Upper lobe of left lung (tissue), 6 donors: ENCODE measurements around the gene IBTK. TPM values are rescaled to one million over a fixed set of nuclear protein-coding genes. Genes with fewer than 3 reads are reported as not detected.

ENCODE experiments used
- ATAC-seq, 2 donors: fragments of 200-7000 bp; cut with Tn5 transposase; one replicate each; pipeline ENCODE4 v1.9.1; 2022; ENCODE audit warnings: mild to moderate bottlenecking in 2 of 2, moderate library complexity in 2 of 2; ENCODE audit not compliant: low FRiP score in 2 of 2
- DNase-seq, 2 donors: peaks; one replicate each; pipeline ENCODE4 v3.0.0-alpha.2; 2019 to 2020
- H3K27ac ChIP-seq, 4 donors: fragments of 200-600 bp; sonication (generic); one replicate each; pipeline ENCODE4 v1.5.1; 2016 to 2019
- H3K27me3 ChIP-seq, 4 donors: fragments of 200-600 bp; sonication (generic); one replicate each; pipeline ENCODE4 v1.5.1; 2017 to 2019
- H3K36me3 ChIP-seq, 4 donors: fragments of 200-600 bp; sonication (generic); one replicate each; pipeline ENCODE4 v1.5.1; 2016 to 2019
- H3K4me1 ChIP-seq, 4 donors: fragments of 200-600 bp; sonication (generic); one replicate each; pipeline ENCODE4 v1.5.1; 2018 to 2019
- H3K4me3 ChIP-seq, 4 donors: fragments of 200-600 bp; sonication (generic); one replicate each; pipeline ENCODE4 v1.5.1; 2017 to 2019; ENCODE audit warnings: mild to moderate bottlenecking in 2 of 4, moderate library complexity in 1 of 4
- H3K9me3 ChIP-seq, 4 donors: fragments of 200-600 bp; sonication (generic); one replicate each; pipeline ENCODE4 v1.5.1; 2018 to 2019
- EP300 ChIP-seq, 4 donors: sonication (generic); formaldehyde crosslinking; IDR thresholded peaks; one replicate each; pipeline ENCODE4 v1.5.1; 2017; ENCODE audit warnings: antibody characterized with exemption in 4 of 4, control low read depth in 2 of 4
- POLR2A ChIP-seq, 4 donors: fragments of 450-650 bp; IDR thresholded peaks; one replicate each; pipeline ENCODE4 v1.5.1; 2016 to 2017; ENCODE audit warnings: antibody characterized with exemption in 4 of 4, mild to moderate bottlenecking in 2 of 4
- POLR2AphosphoS5 ChIP-seq, 2 donors: sonication (generic); formaldehyde crosslinking; IDR thresholded peaks; one replicate each; pipeline ENCODE4 v1.5.1; 2017; ENCODE audit warnings: antibody characterized with exemption in 2 of 2
- WGBS, 2 donors: methylation state at CpG; one replicate each; pipeline ENCODE4 v1.1.5; 2017 to 2018; 5-methylcytosine and 5-hydroxymethylcytosine counted together
- total RNA-seq, 6 donors: library from RNA; depleted of rRNA in 4 of 6; stranded (reverse); fragments of >200 nt in 4 of 6; gene quantifications; one replicate each; pipeline versions ENCODE4 v1.1.0 to v1.2.1, GENCODE V29; 2016 to 2021
- TF ChIP-seq, protein P1 (sequence below), 6 experiments: fragments of 450-650 bp in 4 of 6; fragments of 200-600 bp in 2 of 6; sonication (generic) in 2 of 6; IDR thresholded peaks; one replicate each; pipeline ENCODE4 v1.5.1; 2016 to 2019; ENCODE audit warnings: antibody characterized with exemption in 6 of 6
- donor health status: DM: no; HTN: no; CAD: no; lungs with moderate emphysema.
- donor health status: DM: no; HTN: yes; CAD: no; lungs with severe emphysema.

The IBTK gene
- total RNA-seq, 6 donors from 2014 or later: 17.8 to 47.7 (median 29.7) TPM

DNA sequence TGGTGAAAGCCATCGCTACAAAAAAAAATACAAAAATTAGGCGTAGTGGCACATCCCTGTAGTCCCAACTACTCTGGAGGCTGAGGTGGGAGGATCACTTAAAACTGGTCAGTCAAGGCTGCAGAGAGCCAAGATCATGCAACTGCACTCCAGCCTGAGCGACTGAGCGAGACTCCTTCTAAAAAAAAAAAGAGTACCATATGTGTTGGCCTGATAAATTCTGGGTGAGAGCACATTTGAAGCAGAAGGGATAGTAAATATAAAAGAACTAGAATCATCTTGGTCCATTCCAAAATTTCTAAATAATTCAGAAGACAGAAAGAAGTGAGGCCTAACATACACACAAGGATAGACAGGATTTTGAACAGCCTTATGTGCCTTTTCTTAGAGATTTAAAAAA, 2.2 kb downstream of the IBTK start:
- Histone ChIP-seq H3K27ac (peak overlapping the region in 1 of 4 donors; percentile 30), H3K4me1 (peaks cover 10 to 46% (median 20%) of the 10 kb centered on the region in 4 donors), H3K27me3 (no peaks in the 10 kb centered on the region), H3K9me3 (no peaks in the 10 kb centered on the region), H3K4me3 (no peak overlapping the region), H3K36me3 (peaks cover 0 to 3% (median 0%) of the 10 kb centered on the region in 4 donors)
- 97 to 98% methylated on average over 4 of the region's 4 CpGs for WGBS, 2 donors
- ATAC-seq (no peak), DNase-seq (no peak)
- TF ChIP-seq, protein P1, sequence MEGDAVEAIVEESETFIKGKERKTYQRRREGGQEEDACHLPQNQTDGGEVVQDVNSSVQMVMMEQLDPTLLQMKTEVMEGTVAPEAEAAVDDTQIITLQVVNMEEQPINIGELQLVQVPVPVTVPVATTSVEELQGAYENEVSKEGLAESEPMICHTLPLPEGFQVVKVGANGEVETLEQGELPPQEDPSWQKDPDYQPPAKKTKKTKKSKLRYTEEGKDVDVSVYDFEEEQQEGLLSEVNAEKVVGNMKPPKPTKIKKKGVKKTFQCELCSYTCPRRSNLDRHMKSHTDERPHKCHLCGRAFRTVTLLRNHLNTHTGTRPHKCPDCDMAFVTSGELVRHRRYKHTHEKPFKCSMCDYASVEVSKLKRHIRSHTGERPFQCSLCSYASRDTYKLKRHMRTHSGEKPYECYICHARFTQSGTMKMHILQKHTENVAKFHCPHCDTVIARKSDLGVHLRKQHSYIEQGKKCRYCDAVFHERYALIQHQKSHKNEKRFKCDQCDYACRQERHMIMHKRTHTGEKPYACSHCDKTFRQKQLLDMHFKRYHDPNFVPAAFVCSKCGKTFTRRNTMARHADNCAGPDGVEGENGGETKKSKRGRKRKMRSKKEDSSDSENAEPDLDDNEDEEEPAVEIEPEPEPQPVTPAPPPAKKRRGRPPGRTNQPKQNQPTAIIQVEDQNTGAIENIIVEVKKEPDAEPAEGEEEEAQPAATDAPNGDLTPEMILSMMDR (IDR thresholded peaks at IDR 0.05): no peak
- TF ChIP-seq POLR2A (IDR thresholded peaks at IDR 0.05): no peak
- no peak for TF ChIP-seq POLR2AphosphoS5 (IDR thresholded peaks at IDR 0.05)
- no peak for TF ChIP-seq EP300 (IDR thresholded peaks at IDR 0.05)

DNA sequence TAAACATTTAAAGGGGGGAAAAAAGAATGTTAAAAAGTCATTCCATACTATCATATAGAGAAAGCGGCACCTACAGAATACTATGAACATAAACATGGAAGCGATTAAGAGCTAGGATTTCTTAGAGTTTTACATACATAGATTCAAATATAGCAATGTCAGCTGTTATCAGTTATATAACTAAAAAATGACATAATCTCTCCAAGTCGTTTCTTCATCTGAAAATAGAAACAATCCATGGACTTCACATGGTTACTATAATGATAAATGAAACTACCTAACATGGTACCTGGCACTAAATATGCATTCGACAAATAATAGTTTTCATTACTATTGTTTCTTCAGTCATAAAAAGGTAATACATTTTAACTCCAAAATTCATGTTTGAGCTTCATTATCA, 3.7 kb downstream of the IBTK start:
- peaks cover 0 to 15% (median 0%) of the 10 kb centered on the region in 4 donors for H3K36me3 ChIP-seq
- ATAC-seq: no peak
- 78 to 79% methylated on average over 4 of the region's 4 CpGs for WGBS, 2 donors
- no peak overlapping the region for H3K4me3 ChIP-seq
- H3K9me3 ChIP-seq: no peaks in the 10 kb centered on the region
- H3K27ac ChIP-seq: no peak overlapping the region
- no peaks in the 10 kb centered on the region for H3K27me3 ChIP-seq
- DNase-seq: no peak
- H3K4me1 ChIP-seq: peaks cover 10 to 46% (median 20%) of the 10 kb centered on the region in 4 donors
- TF ChIP-seq EP300 (IDR thresholded peaks at IDR 0.05) (no peak), POLR2AphosphoS5 (IDR thresholded peaks at IDR 0.05) (no peak), POLR2A (IDR thresholded peaks at IDR 0.05) (no peak)
- TF ChIP-seq, protein P1 (IDR thresholded peaks at IDR 0.05): no peak

- H3K4me3 ChIP-seq: no peak overlapping the region
- no peaks in the 10 kb centered on the region for H3K27me3 ChIP-seq
- peaks cover 3 to 16% (median 7%) of the 10 kb centered on the region in 4 donors for H3K4me1 ChIP-seq
- TF ChIP-seq POLR2AphosphoS5 (IDR thresholded peaks at IDR 0.05) (no peak), EP300 (IDR thresholded peaks at IDR 0.05) (no peak), POLR2A (IDR thresholded peaks at IDR 0.05) (no peak)
- TF ChIP-seq, protein P1 (IDR thresholded peaks at IDR 0.05): no peak
- peaks cover 2 to 26% (median 3%) of the 10 kb centered on the region in 4 donors for H3K36me3 ChIP-seq
- H3K27ac ChIP-seq: no peak overlapping the region
- no peak for DNase-seq
- no peaks in the 10 kb centered on the region for H3K9me3 ChIP-seq
- no peak for ATAC-seq
- 91 to 92% methylated on average over 3 of the region's 3 CpGs for WGBS, 2 donors
Measured at GRCh38 chr6:82240186-82240585, 7.4 kb downstream of the IBTK start.

- Histone ChIP-seq H3K27ac (no peak overlapping the region), H3K27me3 (no peaks in the 10 kb centered on the region), H3K36me3 (peaks cover 2 to 28% (median 3%) of the 10 kb centered on the region in 4 donors), H3K9me3 (no peaks in the 10 kb centered on the region), H3K4me1 (peaks cover 3 to 10% (median 5%) of the 10 kb centered on the region in 4 donors), H3K4me3 (no peak overlapping the region)
- WGBS, 2 donors: 93 to 96% methylated on average over 2 of the region's 2 CpGs
- DNase-seq (no peak), ATAC-seq (no peak)
- TF ChIP-seq EP300 (IDR thresholded peaks at IDR 0.05): no peak
- TF ChIP-seq, protein P1 (IDR thresholded peaks at IDR 0.05): no peak
- no peak for TF ChIP-seq POLR2A (IDR thresholded peaks at IDR 0.05)
- no peak for TF ChIP-seq POLR2AphosphoS5 (IDR thresholded peaks at IDR 0.05)
Measured at GRCh38 chr6:82239597-82239996, 7.9 kb downstream of the IBTK start.

- 43 to 57% methylated on average over 1 of the region's 1 CpG for WGBS, 2 donors
- Histone ChIP-seq H3K9me3 (no peaks in the 10 kb centered on the region), H3K36me3 (peaks cover 2 to 51% (median 15%) of the 10 kb centered on the region in 4 donors), H3K4me3 (no peak overlapping the region), H3K27me3 (no peaks in the 10 kb centered on the region), H3K27ac (no peak overlapping the region), H3K4me1 (peaks cover 0 to 4% (median 1%) of the 10 kb centered on the region in 4 donors)
- ATAC-seq (no peak), DNase-seq (no peak)
- TF ChIP-seq, protein P1 (IDR thresholded peaks at IDR 0.05): no peak
- TF ChIP-seq EP300 (IDR thresholded peaks at IDR 0.05): no peak
- TF ChIP-seq POLR2A (IDR thresholded peaks at IDR 0.05): no peak
- no peak for TF ChIP-seq POLR2AphosphoS5 (IDR thresholded peaks at IDR 0.05)
Measured at GRCh38 chr6:82237013-82237412, 10.5 kb downstream of the IBTK start.
